Glutamatergic neuron (in vitro differentiated cells): ENCODE results near the gene CCNY. TPM values are rescaled to one million over a fixed set of nuclear protein-coding genes. Genes with fewer than 3 reads are reported as not detected.

Experiments
- DNase-seq: peaks from one replicate; pipeline ENCODE4 v3.0.0; 2022
- H3K27ac Mint-ChIP-seq: one replicate; pipeline ENCODE4 v1.8.0; 2020; ENCODE audit warnings: mild to moderate bottlenecking, mixed read lengths, inconsistent platforms; ENCODE audit not compliant: unreplicated experiment
- H3K27me3 Mint-ChIP-seq: one replicate; pipeline ENCODE4 v1.8.0; 2020; ENCODE audit warnings: mild to moderate bottlenecking, moderate library complexity, mixed read lengths, inconsistent platforms; ENCODE audit not compliant: unreplicated experiment
- H3K36me3 Mint-ChIP-seq: one replicate; pipeline ENCODE4 v1.8.0; 2020; ENCODE audit warnings: mild to moderate bottlenecking, mixed read lengths, inconsistent platforms; ENCODE audit not compliant: unreplicated experiment
- H3K4me1 Mint-ChIP-seq: one replicate; pipeline ENCODE4 v1.8.0; 2020; ENCODE audit warnings: mild to moderate bottlenecking, low read depth, mixed read lengths, inconsistent platforms; ENCODE audit not compliant: unreplicated experiment
- H3K4me3 Mint-ChIP-seq: one replicate; pipeline ENCODE4 v1.8.0; 2020; ENCODE audit warnings: mild to moderate bottlenecking, mixed read lengths, inconsistent platforms; ENCODE audit not compliant: unreplicated experiment
- H3K9me3 Mint-ChIP-seq: one replicate; pipeline ENCODE4 v1.8.0; 2020; ENCODE audit warnings: mild to moderate bottlenecking, moderate library complexity, mixed read lengths, inconsistent platforms; ENCODE audit not compliant: unreplicated experiment
- total RNA-seq: library from RNA; stranded (reverse); fragmentation: NEBNext Ultra II Directional; extraction: Animal tissue kit (Norgen Biotek cat#: 25700); gene quantifications from one replicate; pipeline ENCODE4 v1.2.1, GENCODE V29; 2021; ENCODE audit not compliant: unreplicated experiment
- TF ChIP-seq, protein P1 (sequence below): fragments of 200-600 bp; sonication (generic); IDR thresholded peaks from one replicate; pipeline ENCODE4 v1.5.0; 2021; ENCODE audit not compliant: partially characterized antibody, unreplicated experiment

CCNY gene
- total RNA-seq, 1 donor from 2014 or later = 219 TPM

DNA sequence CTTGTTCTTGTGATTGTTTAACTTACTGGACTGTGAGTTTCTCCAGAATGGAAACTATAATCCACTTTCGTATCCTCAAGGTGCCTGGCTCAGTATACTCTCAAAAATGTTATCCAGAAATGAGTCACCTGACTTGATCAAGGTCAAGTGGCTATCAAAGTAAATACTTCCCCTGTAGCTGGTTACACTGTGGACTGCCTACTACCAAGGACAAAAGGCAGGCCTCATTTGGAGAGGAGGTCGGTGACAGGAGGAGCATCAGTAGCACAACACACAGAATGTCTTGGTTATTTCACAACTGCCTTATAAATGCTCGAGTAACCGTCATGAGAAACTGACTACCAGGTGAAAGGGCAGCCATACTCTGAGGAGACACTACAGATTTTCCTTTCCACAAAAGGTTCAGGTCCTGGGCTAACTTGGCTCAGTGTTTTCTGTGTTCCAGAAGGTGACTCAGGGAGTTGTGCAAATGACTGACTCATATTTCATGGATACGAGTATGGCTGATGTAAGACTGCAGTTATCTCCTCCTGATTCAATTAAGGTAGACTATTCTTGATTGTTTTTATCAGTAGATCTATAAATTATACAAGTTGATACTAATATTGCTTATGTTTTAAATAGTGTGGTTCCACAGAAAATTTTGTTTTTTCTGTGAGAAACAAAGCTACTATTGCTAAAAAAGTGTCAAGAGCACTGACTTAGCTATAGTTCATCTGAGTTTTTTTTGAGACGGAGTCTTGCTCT, 4.2 kb upstream of the CCNY start:
- peaks cover 49% of the 10 kb centered on the region for H3K4me1 Mint-ChIP-seq
- H3K36me3 Mint-ChIP-seq = no peaks in the 10 kb centered on the region
- H3K9me3 Mint-ChIP-seq = peaks cover 9% of the 10 kb centered on the region
- H3K27me3 Mint-ChIP-seq = peaks cover 9% of the 10 kb centered on the region
- TF ChIP-seq, protein P1, sequence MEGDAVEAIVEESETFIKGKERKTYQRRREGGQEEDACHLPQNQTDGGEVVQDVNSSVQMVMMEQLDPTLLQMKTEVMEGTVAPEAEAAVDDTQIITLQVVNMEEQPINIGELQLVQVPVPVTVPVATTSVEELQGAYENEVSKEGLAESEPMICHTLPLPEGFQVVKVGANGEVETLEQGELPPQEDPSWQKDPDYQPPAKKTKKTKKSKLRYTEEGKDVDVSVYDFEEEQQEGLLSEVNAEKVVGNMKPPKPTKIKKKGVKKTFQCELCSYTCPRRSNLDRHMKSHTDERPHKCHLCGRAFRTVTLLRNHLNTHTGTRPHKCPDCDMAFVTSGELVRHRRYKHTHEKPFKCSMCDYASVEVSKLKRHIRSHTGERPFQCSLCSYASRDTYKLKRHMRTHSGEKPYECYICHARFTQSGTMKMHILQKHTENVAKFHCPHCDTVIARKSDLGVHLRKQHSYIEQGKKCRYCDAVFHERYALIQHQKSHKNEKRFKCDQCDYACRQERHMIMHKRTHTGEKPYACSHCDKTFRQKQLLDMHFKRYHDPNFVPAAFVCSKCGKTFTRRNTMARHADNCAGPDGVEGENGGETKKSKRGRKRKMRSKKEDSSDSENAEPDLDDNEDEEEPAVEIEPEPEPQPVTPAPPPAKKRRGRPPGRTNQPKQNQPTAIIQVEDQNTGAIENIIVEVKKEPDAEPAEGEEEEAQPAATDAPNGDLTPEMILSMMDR = no peak
- no peak overlapping the region for H3K4me3 Mint-ChIP-seq
- no peak for DNase-seq
- peak overlapping the region; percentile 19 for H3K27ac Mint-ChIP-seq

DNA sequence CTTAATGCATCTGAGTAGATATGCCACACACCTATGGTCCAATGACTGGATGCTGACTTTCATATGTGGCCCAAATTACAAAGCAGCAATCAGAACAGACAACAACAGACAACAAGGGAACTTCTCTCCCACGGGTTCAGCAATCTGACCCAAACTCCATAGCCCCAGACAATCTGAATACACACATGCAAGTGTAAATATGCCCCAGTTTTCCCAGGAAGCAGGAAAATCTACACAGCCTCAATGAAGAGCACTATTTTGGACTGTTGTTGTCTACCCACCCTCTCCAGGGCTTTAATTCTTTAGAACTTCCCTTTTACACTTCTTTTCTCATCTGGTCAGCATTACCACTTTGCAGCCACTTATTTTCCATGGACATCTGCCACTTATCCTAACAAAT, 2.0 kb upstream of the CCNY start:
- peaks cover 19% of the 10 kb centered on the region for H3K9me3 Mint-ChIP-seq
- TF ChIP-seq, protein P1 = no peak
- peak overlapping the region; percentile 88 for H3K4me3 Mint-ChIP-seq
- peaks cover 38% of the 10 kb centered on the region for H3K4me1 Mint-ChIP-seq
- H3K27ac Mint-ChIP-seq = peak overlapping the region; percentile 90
- no peak for DNase-seq
- peaks cover 13% of the 10 kb centered on the region for H3K27me3 Mint-ChIP-seq
- H3K36me3 Mint-ChIP-seq = no peaks in the 10 kb centered on the region

DNA sequence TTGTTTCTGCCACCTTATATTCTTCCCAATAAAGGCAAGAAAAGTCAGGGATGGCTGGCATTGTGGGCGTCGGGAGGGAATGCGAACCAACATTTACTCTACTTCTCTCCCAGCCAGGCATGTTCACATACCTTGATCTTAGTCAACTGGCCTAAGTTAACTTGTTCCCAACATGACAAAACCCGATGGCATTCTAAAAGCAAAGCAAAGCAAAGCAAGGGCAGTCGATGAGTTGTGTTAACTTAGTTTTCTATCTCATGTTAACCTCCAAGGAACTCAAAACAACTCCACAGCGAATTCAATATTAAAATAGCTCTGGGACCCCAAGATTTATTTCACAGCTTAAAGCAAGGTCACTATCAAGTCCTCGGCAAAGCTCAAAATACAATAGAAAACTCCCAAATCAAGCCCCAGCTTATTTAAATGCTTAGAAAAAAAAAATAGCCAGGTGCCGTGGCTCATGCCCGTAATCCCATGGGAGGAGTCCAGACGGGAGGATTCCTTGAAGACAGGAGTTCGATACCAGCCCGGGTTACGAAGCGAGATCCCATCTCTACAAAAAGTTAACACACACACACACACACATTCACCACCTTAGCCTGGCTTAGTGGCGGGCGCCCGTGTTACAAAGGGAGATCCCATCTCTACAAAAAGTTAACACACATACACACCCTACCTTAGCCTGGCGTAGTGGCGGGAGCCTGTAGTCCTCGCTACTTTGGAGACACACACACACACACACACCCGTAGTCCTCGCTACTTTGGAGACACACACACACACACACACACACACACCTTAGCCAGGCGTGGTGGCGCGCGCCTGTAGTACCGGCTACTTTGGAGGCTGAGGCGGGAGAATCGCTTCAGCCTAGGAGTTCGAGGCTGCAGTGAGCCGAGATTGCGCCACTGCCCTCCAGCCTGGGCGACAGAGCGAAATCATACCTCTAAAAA, 901 bp upstream of the CCNY start:
- TF ChIP-seq, protein P1 = no peak
- DNase-seq = no peak
- Mint-ChIP-seq H3K9me3 (peaks cover 22% of the 10 kb centered on the region), H3K4me1 (peaks cover 30% of the 10 kb centered on the region), H3K27me3 (peaks cover 15% of the 10 kb centered on the region), H3K27ac (peak overlapping the region; percentile 95), H3K36me3 (no peaks in the 10 kb centered on the region), H3K4me3 (peak overlapping the region; percentile 97)

DNA sequence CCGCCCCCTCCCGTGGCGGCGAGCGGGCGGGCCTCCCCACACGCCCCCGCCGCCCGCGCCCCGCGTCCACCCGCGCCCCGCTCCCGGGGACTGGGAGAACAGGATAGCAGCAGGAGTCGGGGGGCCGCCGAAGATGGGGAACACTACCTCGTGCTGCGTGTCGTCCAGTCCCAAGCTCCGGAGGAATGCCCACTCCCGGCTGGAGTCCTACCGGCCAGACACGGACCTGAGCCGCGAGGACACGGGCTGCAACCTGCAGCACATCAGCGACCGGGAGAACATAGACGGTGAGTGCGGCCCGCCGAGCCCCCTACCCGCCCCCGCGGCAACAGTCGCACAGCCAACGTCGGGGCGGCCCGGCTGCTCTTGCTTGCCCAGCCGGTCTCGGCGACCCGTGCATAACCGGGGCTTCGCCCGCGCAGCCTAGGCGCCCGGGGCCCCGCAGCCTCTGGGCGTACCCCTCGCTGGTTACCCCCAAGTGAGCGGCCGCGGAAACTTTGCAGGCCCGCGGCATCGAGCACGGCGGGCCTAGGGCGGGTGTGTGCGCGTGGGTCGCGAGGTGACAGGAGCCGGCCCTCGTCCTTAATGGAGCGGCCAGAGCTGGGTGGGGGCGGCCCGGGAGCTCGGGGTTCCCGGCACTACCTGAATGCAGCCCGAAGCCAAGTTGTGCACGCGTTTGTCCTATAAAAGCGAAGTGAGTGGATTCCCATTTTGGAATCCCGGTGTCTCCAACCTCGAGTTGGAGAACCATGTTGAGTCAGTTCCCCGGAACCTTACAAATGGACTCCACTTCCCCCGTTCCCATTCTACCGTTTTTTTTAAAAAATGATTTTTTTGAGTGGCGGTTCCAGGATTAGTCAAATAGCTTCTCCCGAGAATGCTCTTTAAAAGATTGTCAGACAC, 863 bp downstream of the CCNY start:
- DNase-seq = peak; percentile 62
- peaks cover 34% of the 10 kb centered on the region for H3K4me1 Mint-ChIP-seq
- H3K27ac Mint-ChIP-seq = peak overlapping the region; percentile 92
- peak overlapping the region; percentile 94 for H3K4me3 Mint-ChIP-seq
- H3K9me3 Mint-ChIP-seq = peaks cover 28% of the 10 kb centered on the region
- H3K36me3 Mint-ChIP-seq = no peaks in the 10 kb centered on the region
- peaks cover 21% of the 10 kb centered on the region for H3K27me3 Mint-ChIP-seq
- TF ChIP-seq, protein P1 = no peak
